H9 (cell line): Measurements from ENCODE around the gene TYMP. TPM values are rescaled to one million over a fixed set of nuclear protein-coding genes. Genes with fewer than 3 reads are reported as not detected.
A peak's percentile ranks its signal among the peaks of the same experiment; 100 is the strongest.

Experiments used
- DNase-seq: peaks from one replicate; pipeline ENCODE4 v3.0.0-alpha.2; 2017
- H2AFZ ChIP-seq: one replicate; pipeline ENCODE4 v1.6.1; 2013; ENCODE audit warnings: mild to moderate bottlenecking, low read length, control low read depth, moderate library complexity
- H2AK5ac ChIP-seq: 2 replicates; pipeline ENCODE4 v1.6.1; 2013; ENCODE audit warnings: low read length, control low read depth, mixed read lengths; ENCODE audit not compliant: insufficient read length
- H2BK120ac ChIP-seq: one replicate; pipeline ENCODE4 v1.6.1; 2013; ENCODE audit warnings: low read depth, mild to moderate bottlenecking, low read length, control low read depth, inconsistent platforms; ENCODE audit not compliant: poor library complexity, severe bottlenecking
- H2BK12ac ChIP-seq: 2 replicates; pipeline ENCODE4 v1.6.1; 2013; ENCODE audit warnings: low read length, control low read depth, mixed read lengths, low read depth; ENCODE audit not compliant: insufficient read length
- H2BK15ac ChIP-seq: 2 replicates; pipeline ENCODE4 v1.6.1; 2013; ENCODE audit warnings: low read depth, low read length, control low read depth
- H2BK20ac ChIP-seq: one replicate; pipeline ENCODE4 v1.6.1; 2013; ENCODE audit warnings: low read depth, mild to moderate bottlenecking, low read length, control low read depth, inconsistent platforms; ENCODE audit not compliant: poor library complexity, severe bottlenecking
- H2BK5ac ChIP-seq: 2 replicates; pipeline ENCODE4 v1.6.1; 2013; ENCODE audit warnings: low read length, control low read depth, mixed read lengths; ENCODE audit not compliant: insufficient read length
- H3K14ac ChIP-seq: 2 replicates; pipeline ENCODE4 v1.6.1; 2013; ENCODE audit warnings: low read length, control low read depth; ENCODE audit not compliant: insufficient read depth
- H3K18ac ChIP-seq: 2 replicates; pipeline ENCODE4 v1.6.1; 2013; ENCODE audit warnings: low read depth, mild to moderate bottlenecking, mixed read lengths, low read length, control low read depth; ENCODE audit not compliant: insufficient read length
- H3K23ac ChIP-seq: 2 replicates; pipeline ENCODE4 v1.6.1; 2013; ENCODE audit warnings: low read length, control low read depth, mixed read lengths, low read depth; ENCODE audit not compliant: insufficient read length
- H3K23me2 ChIP-seq: 2 replicates; pipeline ENCODE4 v1.6.1; 2013; ENCODE audit warnings: low read depth, mild to moderate bottlenecking, mixed read lengths, low read length, control low read depth; ENCODE audit not compliant: insufficient read length, poor library complexity, severe bottlenecking
- H3K27ac ChIP-seq: 2 replicates; pipeline ENCODE4 v1.5.1; 2013; ENCODE audit warnings: low read length, control low read depth, mixed read lengths, low read depth; ENCODE audit not compliant: insufficient read length
- H3K27me3 ChIP-seq: 2 replicates; pipeline ENCODE4 v1.6.1; 2013; ENCODE audit warnings: low read length, control low read depth, inconsistent platforms; ENCODE audit not compliant: insufficient read depth
- H3K4ac ChIP-seq: 2 replicates; pipeline ENCODE4 v1.6.1; 2013; ENCODE audit warnings: low read depth, mild to moderate bottlenecking, control low read depth, inconsistent platforms, low read length, moderate library complexity
- H3K4me1 ChIP-seq: 2 replicates; pipeline ENCODE4 v1.6.1; 2013; ENCODE audit warnings: low read length, control low read depth, inconsistent platforms; ENCODE audit not compliant: insufficient read depth
- H3K4me2 ChIP-seq: 2 replicates; pipeline ENCODE4 v1.6.1; 2013; ENCODE audit warnings: low read length, control low read depth, mixed read lengths; ENCODE audit not compliant: insufficient read length, insufficient read depth
- H3K56ac ChIP-seq: 2 replicates; pipeline ENCODE4 v1.6.1; 2013; ENCODE audit warnings: low read depth, mild to moderate bottlenecking, mixed read lengths, low read length, control low read depth; ENCODE audit not compliant: insufficient read length
- H3K79me1 ChIP-seq: 2 replicates; pipeline ENCODE4 v1.6.1; 2013; ENCODE audit warnings: low read depth, mild to moderate bottlenecking, moderate library complexity, low read length, control low read depth, inconsistent platforms; ENCODE audit not compliant: insufficient read depth, poor library complexity, severe bottlenecking
- H3K79me2 ChIP-seq: 2 replicates; pipeline ENCODE4 v1.6.1; 2013; ENCODE audit warnings: low read length, control low read depth, inconsistent platforms; ENCODE audit not compliant: insufficient read depth
- H3K9ac ChIP-seq: 2 replicates; pipeline ENCODE4 v1.6.1; 2013; ENCODE audit warnings: low read length, control low read depth, mixed read lengths; ENCODE audit not compliant: insufficient read length; ENCODE audit errors: extremely low read depth
- H3K9me3 ChIP-seq: one replicate; pipeline ENCODE4 v1.6.1; 2013; ENCODE audit warnings: low read depth, low read length, inconsistent platforms; ENCODE audit not compliant: control insufficient read depth
- H3T11ph ChIP-seq: one replicate; pipeline ENCODE4 v1.6.1; 2013; ENCODE audit warnings: mild to moderate bottlenecking, low read length, control low read depth, inconsistent platforms
- H4K20me1 ChIP-seq: one replicate; pipeline ENCODE4 v1.6.1; 2013; ENCODE audit not compliant: control insufficient read depth, insufficient read length, insufficient read depth
- H4K5ac ChIP-seq: 2 replicates; pipeline ENCODE4 v1.6.1; 2013; ENCODE audit warnings: low read depth, mild to moderate bottlenecking, mixed read lengths, low read length, control low read depth; ENCODE audit not compliant: insufficient read length
- H4K8ac ChIP-seq: replicated peaks from 2 replicates; pipeline ENCODE4 v1.6.1; 2013; ENCODE audit warnings: low read length, control low read depth, mixed read lengths, low read depth; ENCODE audit not compliant: insufficient read length
- H4K91ac ChIP-seq: 2 replicates; pipeline ENCODE4 v1.6.1; 2013; ENCODE audit warnings: low read depth, mild to moderate bottlenecking, moderate library complexity, mixed read lengths, low read length, control low read depth; ENCODE audit not compliant: insufficient read length
- H3K27ac Mint-ChIP-seq, 3 experiments: 2 replicates in 2 of 3; 3 replicates in 1 of 3; pipeline ENCODE4 v1.8.0; 2020 to 2021; ENCODE audit warnings: mixed read lengths in 3 of 3, mild to moderate bottlenecking in 1 of 3, moderate library complexity in 1 of 3
- H3K27me3 Mint-ChIP-seq: 2 replicates; pipeline ENCODE4 v1.8.0; 2021; ENCODE audit warnings: low read depth, mild to moderate bottlenecking, moderate library complexity, mixed read lengths
- H3K36me3 Mint-ChIP-seq, 3 experiments: 2 replicates in 2 of 3; 3 replicates in 1 of 3; pipeline ENCODE4 v1.8.0; 2020 to 2021; ENCODE audit warnings: low read depth in 3 of 3, mixed read lengths in 3 of 3; ENCODE audit not compliant: insufficient read depth in 1 of 3
- H3K4me1 Mint-ChIP-seq, 2 experiments: 2 replicates each; pipeline ENCODE4 v1.8.0; 2020; ENCODE audit warnings: mixed read lengths in 2 of 2
- H3K4me3 Mint-ChIP-seq, 2 experiments: 2 replicates in 1 of 2; 3 replicates in 1 of 2; pipeline ENCODE4 v1.8.0; 2020 to 2021; ENCODE audit warnings: mild to moderate bottlenecking in 2 of 2, mixed read lengths in 2 of 2, moderate library complexity in 1 of 2
- H3K9me3 Mint-ChIP-seq, 2 experiments: 2 replicates in 1 of 2; 3 replicates in 1 of 2; pipeline ENCODE4 v1.8.0; 2020; ENCODE audit warnings: mild to moderate bottlenecking in 2 of 2, mixed read lengths in 2 of 2, moderate library complexity in 1 of 2
- CTCF ChIP-seq: fragments of 200-600 bp; sonication (generic); conservative IDR thresholded peaks from 3 replicates; pipeline ENCODE4 v1.8.0; 2021; ENCODE audit warnings: antibody characterized with exemption, mild to moderate bottlenecking
- WGBS: extraction: QIAGEN DNeasy Blood & Tissue Kit; methylation state at CpG from one replicate; pipeline ENCODE4 v1.1.7; 2013; ENCODE audit warnings: missing lambda C conversion rate, low lambda C conversion rate, mixed read lengths; ENCODE audit not compliant: insufficient read length; ENCODE audit errors: extremely low coverage; 5-methylcytosine and 5-hydroxymethylcytosine counted together
- total RNA-seq: library from RNA; stranded (reverse); gene quantifications from 2 replicates; pipeline ENCODE4 v1.2.1, GENCODE V29; 2021

The TYMP gene
- total RNA-seq, 1 experiment from 2014 or later, result 1.0 TPM

DNA sequence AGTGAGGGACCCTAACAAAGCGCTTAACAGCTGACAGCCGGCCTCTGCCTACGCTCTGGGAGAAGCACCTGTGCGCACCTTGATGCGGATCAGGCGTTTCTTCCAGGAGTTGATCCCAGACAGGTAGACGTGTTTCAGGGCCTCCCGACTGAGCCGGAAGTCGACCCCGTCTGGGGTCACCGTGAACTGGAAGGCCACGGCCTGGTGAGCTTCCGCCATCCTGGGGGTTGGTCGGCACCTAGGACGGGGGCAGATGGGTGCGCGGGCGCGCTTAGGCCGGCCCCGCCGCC, 47.8 kb upstream of the TYMP start:
- Histone ChIP-seq H3T11ph (no peak overlapping the region), H3K14ac (no peak overlapping the region), H2BK120ac (no peak overlapping the region), H2BK20ac (no peak overlapping the region), H3K4me1 (peaks cover 2% of the 10 kb centered on the region; the same call in 1 of the 2 replicates), H2BK12ac (no peak overlapping the region), H3K23me2 (no peaks in the 10 kb centered on the region), H2AFZ (no peak overlapping the region), H3K9me3 (no peaks in the 10 kb centered on the region), H3K56ac (no peak overlapping the region), H3K4ac (no peak overlapping the region), H3K79me2 (no peaks in the 10 kb centered on the region), H3K79me1 (peaks cover 4% of the 10 kb centered on the region), H4K91ac (no peak overlapping the region), H4K5ac (no peak overlapping the region), H2BK15ac (no peak overlapping the region), H3K4me2 (no peak overlapping the region), H3K18ac (no peak overlapping the region), H3K23ac (no peak overlapping the region), H4K20me1 (no peaks in the 10 kb centered on the region), H2BK5ac (no peak overlapping the region), H4K8ac (no peak overlapping the region), H3K9ac (no peak overlapping the region), H3K27ac (no peak overlapping the region), H3K27me3 (no peaks in the 10 kb centered on the region), H2AK5ac (no peak overlapping the region)
- no peak for TF ChIP-seq CTCF
- WGBS, result no CpG with 5 or more reads among the region's 23 CpGs
- H3K36me3 Mint-ChIP-seq, result peaks cover 4 to 56% (median 48%) of the 10 kb centered on the region in 3 experiments
- H3K4me3 Mint-ChIP-seq, result no peak overlapping the region
- H3K9me3 Mint-ChIP-seq, result no peaks in the 10 kb centered on the region
- H3K27me3 Mint-ChIP-seq, result no peaks in the 10 kb centered on the region; the same call in 1 of the 2 replicates
- H3K4me1 Mint-ChIP-seq, result 0 out of 4 replicates have a peak, but pooled peaks cover 0 to 6% of the 10 kb centered on the region in 2 experiments
- H3K27ac Mint-ChIP-seq, result peak overlapping the region in 1 of 3 experiments; percentile 70; a peak in 3 of 7 replicates
- DNase-seq, result no peak
